Nephron progenitor cell (in vitro differentiated cells): ENCODE data around the gene RAI14.
"Not testable (repeated sequence)": the region's sequence is repeated elsewhere in the genome, so short reads cannot be mapped to it uniquely, and the experiment has no call there.

Experiments
- DNase-seq: peaks from one replicate; pipeline ENCODE4 v3.0.0; 2021
- H3K27ac Mint-ChIP-seq: 2 replicates; pipeline ENCODE4 v1.8.0; 2021; ENCODE audit warnings: mild to moderate bottlenecking, moderate library complexity, mixed read lengths
- H3K27me3 Mint-ChIP-seq: 2 replicates; pipeline ENCODE4 v1.8.0; 2021; ENCODE audit warnings: mild to moderate bottlenecking, low read depth, mixed read lengths; ENCODE audit not compliant: poor library complexity
- H3K36me3 Mint-ChIP-seq: 2 replicates; pipeline ENCODE4 v1.8.0; 2021; ENCODE audit warnings: low read depth, mixed read lengths
- H3K4me1 Mint-ChIP-seq: 2 replicates; pipeline ENCODE4 v1.8.0; 2021; ENCODE audit warnings: mixed read lengths
- H3K4me3 Mint-ChIP-seq: 2 replicates; pipeline ENCODE4 v1.8.0; 2021; ENCODE audit warnings: mild to moderate bottlenecking, moderate library complexity, mixed read lengths
- H3K9me3 Mint-ChIP-seq: 2 replicates; pipeline ENCODE4 v1.8.0; 2021; ENCODE audit warnings: mild to moderate bottlenecking, moderate library complexity, mixed read lengths
- TF ChIP-seq, protein P1 (sequence below): fragments of 200-600 bp; sonication (generic); IDR thresholded peaks from 2 replicates; pipeline ENCODE4 v1.5.0; 2021; ENCODE audit warnings: antibody characterized with exemption

Gene RAI14

DNA sequence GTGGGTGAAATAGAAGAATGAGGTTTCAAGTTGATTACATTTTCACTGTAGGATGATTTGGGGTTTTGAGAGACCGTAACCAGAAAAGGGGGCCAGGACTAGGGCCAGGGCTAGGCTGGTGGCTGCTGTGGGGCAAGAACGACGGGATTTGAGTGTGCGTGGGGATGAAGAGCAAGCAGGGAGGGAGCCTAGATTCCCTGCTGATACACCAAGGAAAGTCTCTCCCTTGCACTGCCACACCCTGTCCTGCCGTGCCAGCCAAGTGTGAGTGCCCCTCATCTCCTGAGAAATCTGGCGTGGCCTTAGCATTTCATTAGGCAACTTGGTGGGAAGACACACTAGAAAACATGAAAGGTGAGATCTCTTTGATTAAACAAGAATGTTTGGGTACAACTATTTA is 42.6 kb downstream of the RAI14 start:
- Mint-ChIP-seq H3K27me3 (no peaks in the 10 kb centered on the region), H3K9me3 (no peaks in the 10 kb centered on the region), H3K27ac (no peak overlapping the region), H3K36me3 (peaks cover 19% of the 10 kb centered on the region), H3K4me3 (no peak overlapping the region), H3K4me1 (peaks cover 10% of the 10 kb centered on the region)
- DNase-seq, result no peak
- TF ChIP-seq, protein P1, sequence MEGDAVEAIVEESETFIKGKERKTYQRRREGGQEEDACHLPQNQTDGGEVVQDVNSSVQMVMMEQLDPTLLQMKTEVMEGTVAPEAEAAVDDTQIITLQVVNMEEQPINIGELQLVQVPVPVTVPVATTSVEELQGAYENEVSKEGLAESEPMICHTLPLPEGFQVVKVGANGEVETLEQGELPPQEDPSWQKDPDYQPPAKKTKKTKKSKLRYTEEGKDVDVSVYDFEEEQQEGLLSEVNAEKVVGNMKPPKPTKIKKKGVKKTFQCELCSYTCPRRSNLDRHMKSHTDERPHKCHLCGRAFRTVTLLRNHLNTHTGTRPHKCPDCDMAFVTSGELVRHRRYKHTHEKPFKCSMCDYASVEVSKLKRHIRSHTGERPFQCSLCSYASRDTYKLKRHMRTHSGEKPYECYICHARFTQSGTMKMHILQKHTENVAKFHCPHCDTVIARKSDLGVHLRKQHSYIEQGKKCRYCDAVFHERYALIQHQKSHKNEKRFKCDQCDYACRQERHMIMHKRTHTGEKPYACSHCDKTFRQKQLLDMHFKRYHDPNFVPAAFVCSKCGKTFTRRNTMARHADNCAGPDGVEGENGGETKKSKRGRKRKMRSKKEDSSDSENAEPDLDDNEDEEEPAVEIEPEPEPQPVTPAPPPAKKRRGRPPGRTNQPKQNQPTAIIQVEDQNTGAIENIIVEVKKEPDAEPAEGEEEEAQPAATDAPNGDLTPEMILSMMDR, result no peak

DNA sequence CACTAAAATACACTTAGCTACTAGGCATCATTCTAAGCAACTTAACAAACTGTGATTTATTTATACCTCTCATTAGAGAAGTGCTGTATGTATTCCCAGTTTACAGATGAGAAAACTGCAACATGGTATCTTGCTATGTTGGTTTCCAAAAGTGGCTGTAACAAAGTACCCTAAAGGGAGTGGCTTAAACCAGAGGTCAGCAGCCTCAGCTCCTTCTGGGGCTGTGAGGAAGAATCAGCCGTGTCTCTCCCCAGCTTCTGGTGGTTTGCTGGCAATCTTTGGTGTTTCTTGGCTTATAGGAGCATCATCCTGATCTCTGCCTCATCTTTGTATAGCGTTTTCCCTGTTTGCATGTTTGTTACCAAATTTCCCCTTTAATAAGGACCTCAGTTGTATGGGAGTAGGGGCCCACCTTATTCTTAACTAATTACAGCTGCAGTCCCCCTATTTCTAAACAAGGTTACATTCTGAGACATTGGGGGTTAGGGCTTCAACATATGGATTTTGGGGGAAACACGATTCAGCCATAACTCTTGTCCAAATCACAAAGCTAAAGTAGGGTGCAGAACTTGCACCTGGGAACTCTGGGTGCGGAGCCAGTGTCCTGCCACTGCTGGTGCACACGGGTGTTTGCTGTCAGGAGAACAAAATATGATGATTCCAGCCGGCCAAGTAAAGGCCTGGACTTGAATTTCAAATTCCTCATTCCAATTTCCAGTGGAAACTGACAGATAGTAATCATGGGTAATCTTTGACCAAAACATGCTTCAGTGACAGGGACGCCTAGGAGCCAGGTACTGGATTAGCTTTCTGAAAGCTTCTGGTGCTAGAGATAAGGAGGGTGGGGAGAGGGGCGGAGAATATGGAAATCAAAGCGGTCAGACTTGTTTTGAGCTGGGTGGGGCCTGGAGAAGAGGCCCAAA is 43.3 kb downstream of the RAI14 start:
- peaks cover 10% of the 10 kb centered on the region for H3K4me1 Mint-ChIP-seq
- no peak overlapping the region for H3K4me3 Mint-ChIP-seq
- TF ChIP-seq, protein P1, result no peak

DNA sequence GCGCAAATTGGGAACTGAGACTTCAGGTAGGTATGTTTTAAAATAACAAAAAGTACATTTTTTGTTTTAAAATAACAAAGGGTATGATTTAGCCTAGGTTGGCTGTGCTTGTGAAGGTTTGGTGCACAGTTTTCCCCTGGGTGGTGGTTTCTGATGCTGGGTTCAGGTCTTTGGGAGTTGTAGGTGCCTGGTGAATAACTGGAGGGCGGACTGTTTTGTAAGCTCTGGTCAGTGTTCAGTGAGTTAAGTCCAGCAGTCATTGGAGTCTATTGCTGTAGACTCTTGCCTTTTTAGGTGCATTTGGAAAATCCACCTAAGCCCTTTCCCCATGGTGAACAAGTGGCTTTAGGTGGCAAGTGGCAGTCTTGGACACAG is 43.9 kb downstream of the RAI14 start:
- no peaks in the 10 kb centered on the region for H3K27me3 Mint-ChIP-seq
- TF ChIP-seq, protein P1, result no peak

More for the DNA sequence above, 43.3 kb downstream of the RAI14 start:
- Mint-ChIP-seq H3K9me3 (no peaks in the 10 kb centered on the region), H3K36me3 (peaks cover 19% of the 10 kb centered on the region), H3K27me3 (no peaks in the 10 kb centered on the region), H3K27ac (no peak overlapping the region)
- no peak for DNase-seq

DNA sequence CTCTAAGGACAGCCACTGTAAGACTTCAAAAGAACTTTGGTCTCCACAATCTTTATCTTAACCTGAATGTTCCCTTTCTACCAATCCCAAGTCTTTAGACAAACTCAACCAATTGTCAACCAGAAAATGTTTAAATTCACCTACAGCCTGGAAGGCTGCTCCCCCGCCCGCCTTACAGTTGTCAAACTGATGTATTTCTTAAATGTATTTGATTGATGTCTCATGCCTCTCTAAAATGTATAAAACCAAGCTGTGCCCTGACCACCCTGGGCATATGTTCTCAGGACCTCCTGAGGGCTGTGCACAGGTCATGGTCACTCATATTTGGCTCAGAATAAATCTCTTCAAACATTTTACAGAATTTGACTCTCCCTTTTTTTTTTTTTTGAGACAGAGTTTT is 45.3 kb downstream of the RAI14 start:
- H3K36me3 Mint-ChIP-seq, result peaks cover 25% of the 10 kb centered on the region
- not testable (repeated sequence) for H3K4me1 Mint-ChIP-seq, H3K27me3 Mint-ChIP-seq, H3K9me3 Mint-ChIP-seq, H3K27ac Mint-ChIP-seq, DNase-seq, H3K4me3 Mint-ChIP-seq

More for the DNA sequence above, 43.9 kb downstream of the RAI14 start:
- Mint-ChIP-seq H3K4me3 (no peak overlapping the region), H3K27ac (no peak overlapping the region), H3K9me3 (no peaks in the 10 kb centered on the region), H3K36me3 (peaks cover 19% of the 10 kb centered on the region), H3K4me1 (peaks cover 10% of the 10 kb centered on the region)
- DNase-seq, result no peak

DNA sequence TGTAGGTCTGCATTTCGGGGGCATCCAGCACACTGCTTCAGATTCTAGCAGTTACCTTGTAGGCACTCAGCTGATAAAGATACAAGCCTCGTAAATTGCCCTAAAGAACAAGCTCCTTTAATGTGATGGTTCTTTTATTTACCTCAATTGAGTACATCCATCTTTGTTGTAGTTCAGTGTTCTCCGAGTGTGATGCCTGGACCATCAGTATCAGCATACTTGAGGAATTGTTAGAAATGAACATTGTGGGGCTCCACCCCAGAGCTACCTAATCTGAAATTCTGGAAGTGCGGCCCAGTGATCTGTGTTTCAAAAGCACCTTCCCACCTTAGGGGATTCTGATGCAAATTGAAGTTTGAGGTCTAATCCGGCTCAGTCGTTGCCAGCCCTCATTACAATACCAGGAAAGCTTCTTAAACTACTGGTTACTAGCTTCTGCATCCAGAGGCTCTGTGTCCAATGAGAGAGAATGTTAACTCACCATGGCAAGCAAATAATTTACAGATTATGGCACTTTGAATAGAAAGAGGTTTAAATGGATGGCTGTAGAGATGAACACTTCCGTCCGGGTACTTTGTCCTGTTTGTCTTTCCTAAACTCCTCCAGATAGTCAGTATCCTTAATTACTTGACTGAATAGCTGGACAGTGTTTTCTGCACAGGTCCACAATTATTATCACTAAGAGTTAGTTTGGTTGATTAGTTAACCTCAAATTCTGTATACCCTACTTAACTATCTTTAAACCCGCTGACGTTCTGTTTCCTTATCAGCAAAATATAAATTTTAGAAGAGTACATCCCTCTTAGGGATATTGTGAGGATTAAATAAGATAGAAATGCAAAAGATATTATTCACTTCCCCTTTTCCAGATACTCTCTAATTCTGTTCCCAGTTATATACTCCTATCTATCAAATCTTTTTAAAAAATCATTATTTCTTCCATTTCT is 47.9 kb downstream of the RAI14 start:
- TF ChIP-seq, protein P1, result no peak
- H3K36me3 Mint-ChIP-seq, result peaks cover 36% of the 10 kb centered on the region
- no peaks in the 10 kb centered on the region for H3K9me3 Mint-ChIP-seq
- no peak for DNase-seq
- H3K4me1 Mint-ChIP-seq, result peaks cover 6% of the 10 kb centered on the region
- no peak overlapping the region for H3K4me3 Mint-ChIP-seq
- peak overlapping the region; percentile 43 for H3K27ac Mint-ChIP-seq
- no peaks in the 10 kb centered on the region for H3K27me3 Mint-ChIP-seq

DNA sequence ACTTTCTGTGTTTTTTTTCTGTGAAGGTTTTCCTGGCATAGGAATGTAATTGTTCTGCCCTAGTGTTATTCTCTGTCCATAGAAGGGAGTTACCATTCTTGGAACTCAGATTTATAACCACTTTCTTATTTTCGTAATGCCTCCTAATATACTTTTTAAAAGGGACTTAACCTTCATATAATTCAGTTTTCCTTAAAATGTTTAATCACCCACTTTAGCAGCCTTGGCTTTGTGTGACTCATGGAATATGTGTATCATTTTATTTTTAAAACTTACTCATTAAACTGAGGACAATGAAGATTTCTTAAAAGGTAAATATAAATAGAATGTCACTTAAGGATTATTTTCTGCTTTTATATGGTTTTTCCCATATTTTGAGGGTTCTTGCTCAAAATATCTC is 50.0 kb downstream of the RAI14 start:
- Mint-ChIP-seq H3K27me3 (no peaks in the 10 kb centered on the region), H3K9me3 (no peaks in the 10 kb centered on the region), H3K4me1 (peaks cover 5% of the 10 kb centered on the region), H3K27ac (peak overlapping the region; percentile 40), H3K36me3 (peaks cover 33% of the 10 kb centered on the region), H3K4me3 (no peak overlapping the region)
- TF ChIP-seq, protein P1, result no peak
- DNase-seq, result no peak
